ENCODE data around the gene POLD4.

The POLD4 gene

DNA sequence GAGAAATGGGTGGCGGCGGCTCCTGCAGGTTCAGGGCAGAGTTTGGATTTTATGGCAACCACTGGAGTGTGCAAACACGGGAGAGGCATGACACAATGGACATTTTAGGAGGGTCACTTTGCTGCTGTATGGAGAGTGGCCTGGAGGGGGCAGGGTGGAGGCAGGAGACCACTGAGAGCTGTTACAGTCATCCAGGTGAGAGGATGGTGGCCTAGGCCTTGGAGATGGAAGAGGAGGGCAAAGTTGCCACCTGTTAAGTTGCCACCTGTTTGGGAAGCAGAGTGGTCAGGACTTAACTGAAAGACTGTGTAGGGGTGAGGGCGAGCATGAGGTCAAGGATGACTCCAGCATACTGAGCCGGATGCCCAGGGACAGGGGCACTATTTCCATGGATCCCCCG, 36.1 kb upstream of the POLD4 start:
- DNase-seq (ENCODE audit: low read depth in 4 of 4, low spot score in 1 of 4), result no peak

DNA sequence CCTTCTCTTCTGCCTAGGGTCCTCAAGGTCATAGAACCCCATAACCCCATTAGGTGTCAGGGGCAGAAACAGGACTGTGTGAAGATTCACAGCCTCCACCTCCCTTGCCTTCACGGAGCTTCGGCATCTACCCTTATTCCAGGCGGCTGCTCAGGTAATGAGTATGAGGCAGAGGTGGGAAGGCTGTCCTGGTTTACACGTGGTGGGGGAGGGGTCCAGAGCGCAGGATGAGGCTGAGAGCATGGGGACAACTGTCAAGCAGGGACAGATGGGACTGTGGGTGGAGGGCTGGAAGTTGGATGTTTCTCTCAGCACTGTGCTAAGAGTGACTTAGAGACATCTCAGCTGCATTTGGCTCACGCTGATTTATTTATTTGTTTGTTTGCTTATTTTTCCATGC, 34.2 kb upstream of the POLD4 start:
- DNase-seq (ENCODE audit: low read depth in 4 of 4, low spot score in 1 of 4), result no peak

- DNase-seq (ENCODE audit: low read depth in 4 of 4, low spot score in 1 of 4), result no peak
Observed at GRCh38 chr11:67387069-67387468, 33.7 kb upstream of the POLD4 start.

DNA sequence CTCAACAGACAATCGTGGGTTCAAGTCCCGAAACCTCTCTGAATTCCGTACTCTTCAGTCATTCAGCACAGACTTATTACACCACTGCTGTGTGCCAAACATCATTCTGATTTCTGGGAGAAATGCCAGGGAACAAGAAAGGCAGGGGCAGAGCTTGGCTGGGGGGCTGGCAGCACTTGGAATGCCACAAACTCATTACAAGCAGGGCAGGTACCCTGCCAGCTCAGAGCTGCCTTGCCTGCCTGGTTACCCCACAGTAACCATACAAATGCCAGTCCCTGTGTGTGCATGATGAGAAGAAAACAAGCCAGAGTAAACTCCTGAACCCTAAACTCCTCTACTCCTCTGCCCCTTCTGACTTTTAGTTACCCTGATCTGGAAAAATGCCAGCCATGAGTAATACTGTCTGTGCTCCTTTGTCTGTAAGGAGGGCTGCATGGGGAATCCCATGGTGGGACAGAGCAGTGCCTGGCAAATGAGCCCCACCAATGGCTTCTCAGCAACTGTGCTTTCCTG, 31.6 kb upstream of the POLD4 start:
- no peak for DNase-seq (ENCODE audit: low read depth in 4 of 4, low spot score in 1 of 4)

DNA sequence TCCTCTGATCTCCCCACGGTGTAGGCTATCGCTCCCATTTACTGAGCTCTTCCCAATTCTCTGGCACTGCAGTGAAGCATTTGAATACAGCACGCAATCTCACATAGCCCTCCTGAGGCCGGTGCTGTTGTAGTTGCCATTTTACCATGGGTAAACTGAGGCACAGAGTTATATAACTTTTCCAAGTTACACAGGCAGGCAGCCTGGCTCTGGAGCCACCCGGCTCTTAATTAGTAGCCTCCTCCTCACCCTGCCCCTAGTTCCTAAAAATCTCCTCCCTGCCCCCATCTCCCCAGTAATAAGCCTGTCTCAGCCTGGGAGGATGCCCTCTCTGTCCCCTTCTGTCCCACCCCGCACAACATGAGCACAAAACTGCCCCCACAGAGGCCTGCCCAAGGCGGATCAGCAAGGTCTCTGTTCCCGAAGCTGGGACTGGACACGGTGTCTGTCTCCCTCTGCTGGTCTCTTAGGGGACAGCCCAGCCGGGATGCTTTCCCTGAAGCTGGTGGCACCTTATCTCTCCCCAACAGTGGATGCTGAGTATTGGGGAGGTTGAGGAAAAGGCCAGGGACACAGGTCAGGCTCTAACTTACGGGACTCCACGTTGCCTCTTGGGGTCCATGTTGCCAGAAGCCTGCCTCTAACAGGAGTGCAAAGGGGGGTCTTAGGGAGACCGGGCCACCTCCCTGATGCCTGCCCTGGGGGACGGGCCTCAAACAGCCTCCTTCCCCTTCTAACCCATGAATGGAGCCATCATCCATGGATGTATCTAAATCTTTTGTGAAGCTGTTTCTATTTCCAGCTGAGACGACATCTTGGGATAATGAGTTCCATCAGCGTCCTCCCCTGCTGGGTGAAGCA, 29.2 kb upstream of the POLD4 start:
- peak; percentile 54 to 70 (median 66) for DNase-seq (ENCODE audit: low read depth in 4 of 4, low spot score in 1 of 4)

- no peak for DNase-seq (ENCODE audit: low read depth in 4 of 4, low spot score in 1 of 4)
Observed at GRCh38 chr11:67381244-67381972, 28.1 kb upstream of the POLD4 start.

GRCh38 chr11:67379061-67380058, 26.0 kb upstream of the POLD4 start:
- DNase-seq (ENCODE audit: low read depth in 4 of 4, low spot score in 1 of 4), result no peak

GRCh38 chr11:67378544-67378943, 25.2 kb upstream of the POLD4 start:
- no peak for DNase-seq (ENCODE audit: low read depth in 4 of 4, low spot score in 1 of 4)

DNA sequence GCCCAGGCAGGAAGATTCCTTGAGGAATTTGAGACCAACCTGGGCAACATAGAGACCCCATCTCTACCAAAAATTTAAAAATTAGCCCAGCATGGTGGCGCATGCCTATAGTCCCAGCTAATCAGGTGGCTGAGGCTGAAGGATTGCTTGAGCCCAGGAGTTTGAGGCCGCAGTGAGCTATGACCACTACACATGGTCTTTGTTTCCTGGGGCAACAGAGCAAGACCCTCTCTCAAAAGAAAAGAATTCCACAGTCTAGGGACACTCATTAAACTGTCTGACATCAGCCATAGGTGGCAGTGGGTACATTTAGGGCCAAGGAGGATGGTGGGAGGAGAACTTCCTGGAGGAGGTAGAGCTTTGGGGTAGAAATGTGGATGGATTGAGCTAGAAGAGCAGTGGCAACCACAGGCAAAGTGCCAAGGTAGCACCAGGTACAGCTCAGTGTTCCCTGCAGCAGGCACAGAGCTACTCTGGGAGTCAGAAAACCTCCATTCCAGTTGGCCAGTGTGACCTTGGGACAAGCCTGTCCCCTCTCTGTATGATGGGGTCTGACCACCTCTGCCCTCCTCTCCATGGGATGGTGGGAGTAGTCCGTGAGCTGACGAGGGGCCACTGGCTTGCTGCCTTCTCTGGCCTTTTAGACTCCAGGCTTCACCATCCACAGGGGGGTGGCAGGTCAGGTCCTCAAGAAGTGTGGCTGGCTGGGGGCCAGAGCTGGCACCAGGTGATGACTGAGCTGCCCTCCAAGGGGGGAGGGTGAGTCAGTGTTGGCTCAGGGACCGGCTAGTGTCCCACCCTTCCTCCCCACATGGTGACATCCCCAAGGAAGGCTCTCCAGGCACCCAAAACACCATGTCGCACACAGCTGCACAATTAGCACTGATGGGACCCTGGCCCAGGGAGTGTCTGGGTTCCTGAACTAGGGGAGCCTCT, 23.8 kb upstream of the POLD4 start:
- DNase-seq (ENCODE audit: low read depth in 4 of 4, low spot score in 1 of 4), result no peak

DNA sequence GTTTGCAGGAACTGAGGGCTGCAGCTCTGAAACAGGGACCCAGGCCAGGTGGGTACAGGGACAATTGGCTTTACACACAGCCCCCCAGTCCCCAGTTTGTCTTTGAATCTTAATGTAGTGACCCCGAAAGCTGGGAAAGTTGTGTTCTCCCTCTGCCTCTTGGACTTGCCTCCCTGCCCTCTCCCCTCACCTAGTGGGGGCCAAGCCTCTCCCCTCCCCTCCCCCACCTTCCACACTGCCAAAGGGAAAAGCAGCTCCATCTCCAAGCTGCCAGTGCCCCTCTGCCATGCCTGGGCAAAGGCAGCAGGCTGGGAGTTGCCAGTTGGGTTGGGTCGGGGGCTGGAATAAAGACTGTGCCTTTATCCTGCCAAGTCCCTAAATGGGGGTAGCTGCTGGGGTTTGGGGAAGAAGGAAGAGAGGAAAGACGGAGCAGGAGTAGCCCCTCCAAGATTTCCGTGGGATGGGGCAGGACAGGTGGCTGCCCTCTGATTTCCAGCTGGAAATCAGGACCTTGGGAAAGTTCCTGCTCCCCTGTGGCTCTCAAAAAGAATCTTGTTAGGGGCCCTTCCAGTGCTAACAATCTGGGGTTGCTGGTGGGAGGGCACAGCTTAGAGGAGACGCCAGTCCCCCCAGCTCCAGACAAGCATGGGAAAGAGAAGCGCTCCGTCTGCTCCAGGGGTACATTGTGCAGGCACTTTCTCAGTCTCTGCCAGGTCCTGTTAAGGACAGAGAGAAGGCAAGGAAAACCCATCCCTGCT, 22.9 kb upstream of the POLD4 start:
- no peak for DNase-seq (ENCODE audit: low read depth in 4 of 4, low spot score in 1 of 4)

GRCh38 chr11:67375320-67376055, 22.1 kb upstream of the POLD4 start:
- DNase-seq (ENCODE audit: low read depth in 4 of 4, low spot score in 1 of 4), result no peak

DNA sequence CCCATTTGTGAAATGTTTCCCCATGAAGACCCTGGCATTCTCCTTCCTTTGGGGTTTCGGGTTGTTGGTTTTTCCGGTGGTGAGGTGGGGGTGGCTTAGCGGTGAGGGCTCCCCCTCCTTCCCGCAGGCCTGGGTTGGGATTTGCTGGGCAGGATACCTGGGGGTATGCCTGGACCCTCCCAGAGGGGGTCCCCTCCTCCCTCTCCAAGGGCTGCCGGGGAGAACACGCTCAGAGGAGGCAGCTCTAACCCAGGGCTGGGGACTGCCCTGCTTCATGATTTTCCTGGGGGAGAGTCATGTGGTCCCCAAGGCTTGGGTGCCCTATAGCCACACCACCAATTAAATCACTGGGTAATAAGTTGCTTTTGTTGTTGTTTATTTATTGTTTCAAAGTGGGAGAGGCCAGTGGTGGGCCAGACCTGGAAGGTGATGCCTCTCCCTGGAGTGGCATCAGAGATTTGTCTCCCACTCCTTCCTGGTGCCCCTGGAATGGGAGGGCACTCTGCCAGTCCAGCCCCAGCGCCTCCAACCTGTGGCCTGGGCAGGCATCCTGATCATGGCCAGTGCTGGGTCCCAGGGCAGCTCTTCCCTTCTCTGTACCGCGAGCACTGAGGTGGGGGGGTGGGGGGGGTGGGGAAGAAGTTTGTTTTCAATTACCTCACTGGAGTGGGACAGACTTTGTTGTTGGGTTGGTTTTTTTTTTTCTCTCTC, 21.4 kb upstream of the POLD4 start:
- DNase-seq (ENCODE audit: low read depth in 4 of 4, low spot score in 1 of 4), result no peak

- DNase-seq (ENCODE audit: low read depth in 4 of 4, low spot score in 1 of 4), result no peak
Observed at GRCh38 chr11:67373648-67374570, 20.6 kb upstream of the POLD4 start.

DNA sequence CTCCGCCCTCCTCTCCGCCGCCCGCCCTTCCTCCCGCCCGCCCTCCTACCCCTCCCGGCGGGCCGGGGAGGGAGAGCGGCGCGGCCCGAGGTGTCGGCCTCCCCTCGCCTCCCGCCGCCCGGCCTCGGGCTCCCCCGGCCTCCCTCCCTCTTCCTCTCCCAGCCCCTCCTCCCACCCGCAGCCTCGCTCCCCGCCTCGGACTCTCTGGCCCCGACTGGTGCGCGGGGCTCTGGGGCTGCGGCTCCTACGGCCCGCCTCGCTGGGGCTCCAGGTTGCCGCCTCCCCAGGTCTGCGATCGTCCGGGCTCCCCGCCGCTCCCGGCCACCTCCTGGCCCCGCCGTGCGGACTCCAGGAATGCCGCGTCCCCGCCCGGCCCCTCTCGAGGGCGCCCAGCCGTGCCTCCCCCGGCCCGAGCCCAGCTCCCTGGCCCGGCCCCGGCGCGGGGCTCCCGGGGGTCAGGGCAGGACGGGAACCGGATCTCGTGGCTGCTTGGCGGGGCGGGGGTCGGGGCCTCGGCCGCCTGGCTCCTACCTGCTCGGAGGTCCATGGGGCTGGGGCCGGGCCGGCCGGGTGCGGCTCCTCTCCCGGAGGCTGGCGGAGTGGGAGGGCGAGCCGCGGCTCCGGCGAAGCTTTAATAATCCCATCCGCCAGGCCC, 19.8 kb upstream of the POLD4 start, which contains the start of gene CLCF1:
Gene CLCF1 (minus strand): TSS at position 606 of the 655 bp plus-strand sequence. CDS start 59 bp downstream, at position 547.
- no peak for DNase-seq (ENCODE audit: low read depth in 4 of 4, low spot score in 1 of 4)

GRCh38 chr11:67372321-67372992, 19.1 kb upstream of the POLD4 start:
- no peak for DNase-seq (ENCODE audit: low read depth in 4 of 4, low spot score in 1 of 4)

- DNase-seq (ENCODE audit: low read depth in 4 of 4, low spot score in 1 of 4), result no peak
Observed at GRCh38 chr11:67371911-67372320, 18.6 kb upstream of the POLD4 start.
